Measurements from ENCODE around the gene MYCBP. TPM values are rescaled to one million over a fixed set of nuclear protein-coding genes. Genes with fewer than 3 reads are reported as not detected.

Gene MYCBP
- total RNA-seq (2022; extraction: Qiagen RNA extraction): 17.8 to 23.2 TPM (median 20.7 TPM) in 5 replicates

GRCh38 chr1:38873027-38873969, at the start of gene MYCBP:
MYCBP (minus strand) TSS chr1:38873348; CDS start chr1:38873305, 43 bp downstream.

DNA sequence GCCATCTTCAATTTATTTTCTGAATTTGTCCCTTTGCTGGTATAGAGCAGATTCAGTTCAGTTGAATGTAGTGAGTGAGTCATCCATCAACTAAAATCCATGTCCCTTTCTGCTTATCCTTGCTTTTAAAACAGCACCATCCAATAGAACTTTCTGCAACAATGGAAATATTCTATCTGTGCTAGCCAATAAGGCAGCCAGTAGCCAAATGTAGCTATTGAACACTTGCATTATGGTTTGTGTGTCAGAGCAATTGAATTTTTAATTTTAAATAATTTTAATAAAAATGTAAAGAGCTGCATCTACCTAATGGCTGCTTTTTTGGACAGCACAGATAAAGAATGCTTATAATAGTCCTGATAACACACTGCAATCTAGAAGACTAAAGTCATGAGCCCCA, 8.3 kb upstream of the MYCBP start, which contains the start of gene GJA9:
Gene GJA9, minus strand, starts transcription at position 101 of the 400 bp plus-strand sequence. CDS start 5,489 bp downstream, outside the sequence.

GRCh38 chr1:38859561-38860453, 13.3 kb downstream of the MYCBP start, which contains the start of gene RRAGC:
RRAGC (minus strand) TSS chr1:38859772; CDS start chr1:38859646, 126 bp downstream.

Other genes starting within 250 kb of the MYCBP start
- 25.2 to 30.9 TPM (median 27.0 TPM) in 5 replicates for gene RRAGC, start 13.6 kb downstream of the MYCBP start, total RNA-seq (2022; extraction: Qiagen RNA extraction)
- not detected in 5 replicates for gene GJA9, start 8.2 kb upstream of the MYCBP start, total RNA-seq (2022; extraction: Qiagen RNA extraction)
- gene RHBDL2, start 68.5 kb upstream of the MYCBP start, total RNA-seq (2022; extraction: Qiagen RNA extraction): 2.5 to 2.7 TPM (median 2.5 TPM) in 5 replicates
- gene AKIRIN1, start 117.9 kb upstream of the MYCBP start, total RNA-seq (2022; extraction: Qiagen RNA extraction): 41.1 to 45.3 TPM (median 43.1 TPM) in 5 replicates
- 392 to 553 TPM (median 430 TPM) in 5 replicates for gene NDUFS5, start 153.0 kb upstream of the MYCBP start, total RNA-seq (2022; extraction: Qiagen RNA extraction)

Data from A549 treated with CORT108297 at 1 μM for 4 hours (cell line).